Hepatocyte (in vitro differentiated cells): ENCODE results near the gene TMEM141.

ENCODE experiments used
- CTCF ChIP-seq: fragments of 200-600 bp; sonication (generic); IDR thresholded peaks from 2 replicates; pipeline ENCODE4 v1.5.1; 2016; ENCODE audit warnings: antibody characterized with exemption, mild to moderate bottlenecking; ENCODE audit not compliant: poor library complexity
- EZH2 ChIP-seq: fragments of 200-600 bp; sonication (generic); IDR thresholded peaks from 2 replicates; pipeline ENCODE4 v1.6.1; 2016; ENCODE audit warnings: antibody characterized with exemption, mild to moderate bottlenecking, borderline replicate concordance
- EZH2phosphoT487 ChIP-seq: fragments of 200-600 bp; sonication (generic); IDR thresholded peaks from one replicate; pipeline ENCODE4 v1.6.1; 2018; ENCODE audit warnings: antibody characterized with exemption, mild to moderate bottlenecking, low read depth, moderate library complexity; ENCODE audit not compliant: unreplicated experiment, severe bottlenecking

- TF ChIP-seq CTCF: no peak
- TF ChIP-seq EZH2: no peak
- TF ChIP-seq EZH2phosphoT487: no peak
Observed at GRCh38 chr9:136759001-136759400, 32.1 kb upstream of the TMEM141 start.
